ENCODE data around the gene RUNX1. TPM values are rescaled to one million over a fixed set of nuclear protein-coding genes. Genes with fewer than 3 reads are reported as not detected.
A peak's percentile ranks its signal among the peaks of the same experiment; 100 is the strongest.

RUNX1 gene
- total RNA-seq, 1 donor = 40.9 TPM

DNA sequence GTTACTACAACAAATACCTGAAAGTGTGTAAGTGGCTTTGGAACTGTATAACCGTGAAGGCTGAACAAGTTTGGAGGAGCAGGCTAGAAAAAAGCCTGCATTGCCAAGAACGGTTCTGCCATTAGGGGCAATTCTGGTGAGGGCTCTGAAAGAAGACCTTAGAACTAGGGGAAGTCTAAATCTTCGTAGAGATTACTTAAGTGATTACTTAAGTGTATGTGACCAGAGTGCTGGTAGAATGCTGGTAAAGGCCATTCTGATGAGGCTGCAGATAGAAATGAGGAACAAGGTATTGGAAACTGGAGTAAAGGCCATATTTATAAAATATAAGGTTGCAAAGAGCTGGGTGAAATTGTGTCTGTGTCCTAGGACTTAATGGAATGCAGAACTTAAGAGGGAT, 222.3 kb downstream of the RUNX1 start:
- H3K79me2 ChIP-seq (ENCODE audit: insufficient read depth, low read length) = peaks cover 62% of the 10 kb centered on the region
- no peak for DNase-seq (ENCODE audit: insufficient read length, low spot score, missing footprints)
- no peak overlapping the region for H3K4me3 ChIP-seq (ENCODE audit: insufficient read depth, low read length)
- H3K9me3 ChIP-seq (ENCODE audit: low read depth, low read length) = no peaks in the 10 kb centered on the region
- H2AFZ ChIP-seq (ENCODE audit: low read length) = no peak overlapping the region
- no peak for TF ChIP-seq CTCF (IDR thresholded peaks at IDR 0.05; ENCODE audit: extremely low read depth, low read depth, low read length)
- peaks cover 22% of the 10 kb centered on the region for H4K20me1 ChIP-seq (ENCODE audit: insufficient read depth, low read length)
- H3K36me3 ChIP-seq (ENCODE audit: insufficient read depth, low read length) = peaks cover 87% of the 10 kb centered on the region
- H3K27ac ChIP-seq (ENCODE audit: low read depth, low read length) = no peak overlapping the region
- no peak overlapping the region for H3K4me2 ChIP-seq (ENCODE audit: insufficient read depth, low read length)
- no peaks in the 10 kb centered on the region for H3K27me3 ChIP-seq (ENCODE audit: insufficient read depth, low read length)
- peaks cover 9% of the 10 kb centered on the region for H3K4me1 ChIP-seq (ENCODE audit: insufficient read depth, low read length)

DNA sequence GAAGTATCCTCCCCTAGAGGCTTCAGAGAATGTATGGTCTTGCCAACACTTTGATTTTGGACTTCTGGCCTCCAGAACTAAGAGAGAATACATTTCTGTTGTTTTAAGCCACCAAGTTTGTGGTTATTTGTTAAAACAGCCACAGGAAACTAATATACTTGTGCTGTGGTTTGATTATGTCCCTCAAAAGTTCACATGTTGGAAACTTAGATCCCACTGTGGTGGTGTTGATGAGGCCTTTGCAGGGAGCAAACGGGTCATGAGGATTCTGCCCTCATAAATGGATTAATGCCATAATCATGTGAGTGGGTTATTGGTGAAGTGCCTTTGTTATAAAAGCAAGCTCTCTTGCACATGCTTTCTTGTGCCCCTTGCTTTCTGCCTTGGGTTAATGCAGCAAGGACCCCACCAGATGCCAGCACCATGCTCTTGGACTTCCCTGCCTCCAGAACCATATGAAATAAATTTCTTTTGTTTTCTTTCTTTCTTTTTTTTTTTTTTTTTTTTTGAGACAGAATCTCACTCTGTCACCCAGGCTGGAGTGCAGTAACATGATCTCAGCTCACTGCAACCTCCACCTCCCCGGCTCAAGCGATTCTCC, 223.1 kb downstream of the RUNX1 start:
- Histone ChIP-seq H3K4me2 (ENCODE audit: insufficient read depth, low read length) (no peak overlapping the region), H3K4me1 (ENCODE audit: insufficient read depth, low read length) (peaks cover 9% of the 10 kb centered on the region), H3K27me3 (ENCODE audit: insufficient read depth, low read length) (no peaks in the 10 kb centered on the region), H3K9me3 (ENCODE audit: low read depth, low read length) (no peaks in the 10 kb centered on the region), H3K27ac (ENCODE audit: low read depth, low read length) (no peak overlapping the region), H3K79me2 (ENCODE audit: insufficient read depth, low read length) (peaks cover 61% of the 10 kb centered on the region), H4K20me1 (ENCODE audit: insufficient read depth, low read length) (peaks cover 24% of the 10 kb centered on the region), H3K36me3 (ENCODE audit: insufficient read depth, low read length) (peaks cover 87% of the 10 kb centered on the region), H3K4me3 (ENCODE audit: insufficient read depth, low read length) (no peak overlapping the region), H2AFZ (ENCODE audit: low read length) (no peak overlapping the region)
- no peak for TF ChIP-seq CTCF (IDR thresholded peaks at IDR 0.05; ENCODE audit: extremely low read depth, low read depth, low read length)
- DNase-seq (ENCODE audit: insufficient read length, low spot score, missing footprints) = no peak

DNA sequence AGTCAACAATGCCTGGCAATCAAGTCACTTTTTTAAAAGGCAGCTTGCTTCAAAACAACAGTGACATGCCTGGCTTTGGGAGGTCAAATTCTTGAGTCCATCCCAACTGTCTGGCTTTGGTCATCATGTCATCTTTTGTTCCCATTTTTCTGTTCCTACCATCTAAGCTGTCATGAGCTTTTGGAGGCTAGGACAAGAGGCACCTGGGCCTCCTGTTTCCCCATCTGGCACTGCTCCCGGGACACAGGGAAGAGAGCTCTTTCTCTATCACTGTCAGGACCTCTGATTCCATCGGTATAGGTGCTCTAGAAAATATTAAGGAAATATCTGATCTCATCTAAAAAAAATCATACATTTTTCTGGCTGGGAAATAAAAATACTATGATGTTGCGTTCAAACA, 224.0 kb downstream of the RUNX1 start:
- H3K4me2 ChIP-seq (ENCODE audit: insufficient read depth, low read length) = no peak overlapping the region
- peaks cover 60% of the 10 kb centered on the region for H3K79me2 ChIP-seq (ENCODE audit: insufficient read depth, low read length)
- TF ChIP-seq CTCF (IDR thresholded peaks at IDR 0.05; ENCODE audit: extremely low read depth, low read depth, low read length) = no peak
- H3K4me3 ChIP-seq (ENCODE audit: insufficient read depth, low read length) = no peak overlapping the region
- DNase-seq (ENCODE audit: insufficient read length, low spot score, missing footprints) = no peak
- no peaks in the 10 kb centered on the region for H3K9me3 ChIP-seq (ENCODE audit: low read depth, low read length)
- H2AFZ ChIP-seq (ENCODE audit: low read length) = no peak overlapping the region
- peaks cover 21% of the 10 kb centered on the region for H4K20me1 ChIP-seq (ENCODE audit: insufficient read depth, low read length)
- peaks cover 9% of the 10 kb centered on the region for H3K4me1 ChIP-seq (ENCODE audit: insufficient read depth, low read length)
- peaks cover 87% of the 10 kb centered on the region for H3K36me3 ChIP-seq (ENCODE audit: insufficient read depth, low read length)
- H3K27me3 ChIP-seq (ENCODE audit: insufficient read depth, low read length) = no peaks in the 10 kb centered on the region
- peak overlapping the region; percentile 32 for H3K27ac ChIP-seq (ENCODE audit: low read depth, low read length)

- H3K79me2 ChIP-seq (ENCODE audit: insufficient read depth, low read length) = peaks cover 62% of the 10 kb centered on the region
- no peak overlapping the region for H3K4me2 ChIP-seq (ENCODE audit: insufficient read depth, low read length)
- no peak overlapping the region for H2AFZ ChIP-seq (ENCODE audit: low read length)
- TF ChIP-seq CTCF (IDR thresholded peaks at IDR 0.05; ENCODE audit: extremely low read depth, low read depth, low read length) = no peak
- no peaks in the 10 kb centered on the region for H3K27me3 ChIP-seq (ENCODE audit: insufficient read depth, low read length)
- H4K20me1 ChIP-seq (ENCODE audit: insufficient read depth, low read length) = peaks cover 21% of the 10 kb centered on the region
- H3K4me3 ChIP-seq (ENCODE audit: insufficient read depth, low read length) = no peak overlapping the region
- DNase-seq (ENCODE audit: insufficient read length, low spot score, missing footprints) = no peak
- no peaks in the 10 kb centered on the region for H3K9me3 ChIP-seq (ENCODE audit: low read depth, low read length)
- peak overlapping the region; percentile 86 for H3K27ac ChIP-seq (ENCODE audit: low read depth, low read length)
- peaks cover 9% of the 10 kb centered on the region for H3K4me1 ChIP-seq (ENCODE audit: insufficient read depth, low read length)
- peaks cover 86% of the 10 kb centered on the region for H3K36me3 ChIP-seq (ENCODE audit: insufficient read depth, low read length)
These were observed 224.8 kb downstream of the RUNX1 start for GRCh38 chr21:34824314-34824713.

Measured in osteoblast (primary cell).